Measurements from ENCODE around the gene FLAD1.

FLAD1 gene

DNA sequence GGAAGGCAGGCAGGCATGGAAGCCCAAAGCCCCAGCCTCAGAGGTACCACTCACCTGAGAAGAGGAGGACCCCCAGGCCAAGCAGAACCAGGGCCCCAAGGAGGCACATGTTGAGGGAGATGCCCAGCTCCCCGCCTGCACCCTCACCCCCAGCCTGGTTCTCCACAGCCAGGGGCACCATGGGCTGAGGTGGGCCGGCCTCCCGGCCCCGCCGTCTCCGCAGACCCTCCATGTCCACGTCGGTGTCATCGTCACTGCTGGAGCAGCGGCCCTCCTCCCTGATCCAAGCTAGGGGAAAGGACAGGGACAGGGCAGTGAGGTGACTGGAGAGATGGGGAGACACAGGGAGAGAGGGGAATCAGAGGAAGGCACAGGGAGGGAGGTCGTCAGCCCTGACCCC is 35.1 kb upstream of the FLAD1 start:
- Histone ChIP-seq H3K36me3 (ENCODE audit: insufficient read depth, low read length) (no peaks in the 10 kb centered on the region), H3K4me3 (no peak overlapping the region), H3K9ac (ENCODE audit: insufficient read length) (no peak overlapping the region), H3K9me3 (ENCODE audit: low read depth, low read length) (no peaks in the 10 kb centered on the region), H3K27ac (no peak overlapping the region)
- TF ChIP-seq FOXP2 (optimal IDR thresholded peaks at IDR 0.05; ENCODE audit: control extremely low read depth, extremely low read length, insufficient read depth) = no peak
- no peak for TF ChIP-seq POLR2AphosphoS5 (IDR thresholded peaks at IDR 0.05; ENCODE audit: borderline replicate concordance, low read depth, low read length)
- TF ChIP-seq EZH2 (IDR thresholded peaks at IDR 0.05) = no peak
- DNase-seq (ENCODE audit: low read depth, low spot score) = no peak

DNA sequence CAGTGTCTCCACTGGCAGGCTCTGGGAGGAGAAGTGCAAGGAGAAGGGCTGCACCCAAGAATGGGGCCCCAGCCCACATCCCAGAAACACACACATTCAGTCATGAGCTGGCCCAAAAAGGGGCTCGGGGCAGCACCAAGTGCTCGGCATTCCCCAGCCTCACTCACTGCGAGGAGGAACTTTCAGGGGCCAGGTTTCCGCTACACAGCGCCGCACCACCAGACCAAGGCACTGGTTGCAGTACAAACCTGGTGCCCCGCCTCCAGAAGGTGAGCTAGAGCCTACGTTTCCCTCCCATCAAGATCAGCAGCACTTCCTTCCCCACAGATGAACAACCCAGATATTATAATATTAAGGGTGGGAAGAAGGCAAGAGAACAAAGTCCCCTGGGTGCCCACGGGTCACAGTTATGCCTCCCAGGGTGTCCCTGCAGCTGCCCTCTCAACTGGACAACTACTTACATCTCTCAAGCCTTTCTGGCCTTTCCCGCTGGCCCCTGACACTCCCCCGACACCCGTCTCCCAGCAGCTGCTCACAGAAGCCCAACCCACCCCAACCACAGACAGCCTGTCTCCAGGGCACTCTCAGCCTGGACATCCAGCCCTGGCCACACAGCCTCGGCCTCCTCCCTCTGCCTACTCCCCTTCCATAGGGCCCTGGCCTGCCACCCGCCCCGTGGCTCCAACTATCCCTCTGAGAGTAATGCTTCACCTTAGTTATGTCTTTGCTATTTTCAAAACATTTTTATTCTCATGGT is 31.1 kb upstream of the FLAD1 start:
- no peak overlapping the region for H3K4me3 ChIP-seq
- no peak for DNase-seq (ENCODE audit: low read depth, low spot score)
- no peak for TF ChIP-seq EZH2 (IDR thresholded peaks at IDR 0.05)
- no peak for TF ChIP-seq POLR2AphosphoS5 (IDR thresholded peaks at IDR 0.05; ENCODE audit: borderline replicate concordance, low read depth, low read length)
- H3K9me3 ChIP-seq (ENCODE audit: low read depth, low read length) = no peaks in the 10 kb centered on the region
- no peaks in the 10 kb centered on the region for H3K36me3 ChIP-seq (ENCODE audit: insufficient read depth, low read length)
- H3K9ac ChIP-seq (ENCODE audit: insufficient read length) = no peak overlapping the region
- no peak overlapping the region for H3K27ac ChIP-seq

DNA sequence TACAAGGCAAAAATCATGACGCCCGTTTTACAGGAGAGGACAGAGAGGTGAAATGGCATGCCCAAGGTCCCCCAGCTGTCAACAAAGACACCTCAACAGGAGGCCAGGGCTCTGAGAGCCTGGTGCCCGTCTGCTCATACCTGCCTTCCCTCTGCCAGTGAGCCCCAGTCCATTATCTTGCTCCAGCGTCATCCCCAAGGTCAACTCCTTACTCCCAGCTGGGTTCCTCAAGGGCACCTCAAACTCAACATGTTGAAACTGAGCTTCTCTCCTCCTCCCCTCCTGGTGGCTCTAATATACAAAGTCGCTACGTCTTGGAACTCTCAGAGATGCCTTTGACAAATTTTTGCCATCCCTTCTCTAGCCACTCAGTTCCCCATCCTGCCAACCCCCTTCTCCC is 30.5 kb upstream of the FLAD1 start:
- Histone ChIP-seq H3K36me3 (ENCODE audit: insufficient read depth, low read length) (no peaks in the 10 kb centered on the region), H3K9me3 (ENCODE audit: low read depth, low read length) (no peaks in the 10 kb centered on the region), H3K4me3 (no peak overlapping the region), H3K27ac (no peak overlapping the region), H3K9ac (ENCODE audit: insufficient read length) (no peak overlapping the region)
- DNase-seq (ENCODE audit: low read depth, low spot score) = no peak
- TF ChIP-seq POLR2AphosphoS5 (IDR thresholded peaks at IDR 0.05; ENCODE audit: borderline replicate concordance, low read depth, low read length) = no peak
- TF ChIP-seq EZH2 (IDR thresholded peaks at IDR 0.05) = no peak
- no peak for TF ChIP-seq FOXP2 (optimal IDR thresholded peaks at IDR 0.05; ENCODE audit: control extremely low read depth, extremely low read length, insufficient read depth)

DNA sequence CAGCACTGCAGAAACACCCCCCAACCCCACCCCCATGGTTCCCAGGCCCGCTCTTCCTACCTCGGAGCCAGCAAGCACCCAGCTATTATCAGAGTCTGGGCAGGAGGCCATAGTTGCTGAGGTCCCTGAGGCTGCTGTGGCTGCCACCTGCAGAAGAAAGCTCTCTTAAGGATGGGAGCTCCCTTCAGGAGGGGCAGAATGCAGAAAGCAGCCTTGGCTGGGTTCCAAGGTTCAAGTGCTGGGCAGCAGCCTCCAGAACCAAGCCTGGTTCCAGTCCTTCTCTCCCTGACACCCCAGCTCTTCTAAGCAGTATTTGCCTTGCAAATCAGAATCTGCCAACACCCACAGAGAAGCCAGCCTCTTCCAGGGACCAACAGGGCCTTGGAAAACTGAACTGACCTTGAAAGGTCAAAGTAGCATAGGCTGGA is 29.5 kb upstream of the FLAD1 start:
- H3K4me3 ChIP-seq = no peak overlapping the region
- H3K27ac ChIP-seq = no peak overlapping the region
- H3K9me3 ChIP-seq (ENCODE audit: low read depth, low read length) = no peaks in the 10 kb centered on the region
- H3K9ac ChIP-seq (ENCODE audit: insufficient read length) = no peak overlapping the region
- TF ChIP-seq EZH2 (IDR thresholded peaks at IDR 0.05) = no peak
- no peak for DNase-seq (ENCODE audit: low read depth, low spot score)
- peaks cover 3% of the 10 kb centered on the region; the same call in 1 of the 2 replicates for H3K36me3 ChIP-seq (ENCODE audit: insufficient read depth, low read length)

DNA sequence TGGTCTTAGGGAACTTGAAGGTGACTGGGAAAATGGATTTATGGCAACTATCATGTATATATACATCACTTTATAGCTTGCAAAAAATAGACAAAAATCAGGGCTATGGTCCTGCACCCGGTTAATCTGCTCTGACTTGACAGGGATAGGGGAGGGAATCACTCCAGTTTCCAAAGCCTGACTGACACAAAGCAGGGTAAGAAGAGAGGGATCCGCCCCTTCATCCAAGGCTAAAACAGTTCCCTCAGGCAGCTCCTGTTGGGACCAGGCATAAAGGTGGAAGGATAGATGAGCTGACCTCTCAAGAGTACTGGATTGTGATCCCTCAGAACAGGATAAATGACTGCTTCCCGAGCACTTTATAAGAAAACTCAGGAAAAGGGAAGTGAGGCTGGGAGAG is 28.6 kb upstream of the FLAD1 start:
- Histone ChIP-seq H3K36me3 (ENCODE audit: insufficient read depth, low read length) (peaks cover 13% of the 10 kb centered on the region; the same call in 1 of the 2 replicates), H3K9me3 (ENCODE audit: low read depth, low read length) (no peaks in the 10 kb centered on the region), H3K4me3 (no peak overlapping the region), H3K27ac (no peak overlapping the region), H3K9ac (ENCODE audit: insufficient read length) (no peak overlapping the region)
- DNase-seq (ENCODE audit: low read depth, low spot score) = no peak
- TF ChIP-seq FOXP2 (optimal IDR thresholded peaks at IDR 0.05; ENCODE audit: control extremely low read depth, extremely low read length, insufficient read depth) (no peak), EZH2 (IDR thresholded peaks at IDR 0.05) (no peak), POLR2AphosphoS5 (IDR thresholded peaks at IDR 0.05; ENCODE audit: borderline replicate concordance, low read depth, low read length) (no peak)

DNA sequence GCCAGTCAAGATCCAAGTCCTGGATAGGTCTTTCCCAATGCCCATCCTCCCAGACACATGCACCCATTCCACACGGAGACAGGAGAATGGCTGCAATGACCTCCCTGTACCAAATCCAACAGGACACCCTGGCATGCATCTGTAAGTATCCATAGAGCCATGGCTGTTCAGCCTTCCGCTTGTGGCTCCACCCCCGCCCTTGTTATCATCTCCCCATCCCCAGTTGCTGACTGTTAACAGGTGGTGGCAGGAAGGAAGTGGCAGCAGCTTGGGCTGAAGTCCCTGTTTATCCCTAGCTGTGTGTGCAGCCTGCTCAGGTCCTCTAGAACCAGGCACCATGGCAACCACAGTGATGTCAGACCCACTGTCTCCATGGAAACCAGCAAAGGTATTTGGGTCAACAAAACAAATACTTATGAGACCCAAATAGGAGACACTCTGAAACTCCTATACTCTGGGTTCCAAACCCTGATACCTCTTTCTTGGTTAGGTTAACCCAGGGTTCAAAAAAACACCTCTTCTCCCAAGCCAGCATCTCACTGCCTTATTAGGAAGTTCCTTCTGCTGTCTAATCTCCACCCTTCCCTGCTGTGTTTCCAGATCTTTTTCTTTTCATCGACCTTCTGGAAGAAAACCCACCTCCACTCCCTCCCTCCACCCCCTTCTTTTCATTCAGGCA is 28.0 kb upstream of the FLAD1 start:
- Histone ChIP-seq H3K4me3 (peak overlapping the region; percentile 87), H3K36me3 (ENCODE audit: insufficient read depth, low read length) (peaks cover 14% of the 10 kb centered on the region; the same call in 1 of the 2 replicates), H3K27ac (peak overlapping the region; percentile 74), H3K9me3 (ENCODE audit: low read depth, low read length) (no peaks in the 10 kb centered on the region), H3K9ac (ENCODE audit: insufficient read length) (peak overlapping the region; percentile 74)
- no peak for DNase-seq (ENCODE audit: low read depth, low spot score)
- TF ChIP-seq EZH2 (IDR thresholded peaks at IDR 0.05) = no peak
- TF ChIP-seq FOXP2 (optimal IDR thresholded peaks at IDR 0.05; ENCODE audit: control extremely low read depth, extremely low read length, insufficient read depth) = no peak
- TF ChIP-seq POLR2AphosphoS5 (IDR thresholded peaks at IDR 0.05; ENCODE audit: borderline replicate concordance, low read depth, low read length) = no peak

DNA sequence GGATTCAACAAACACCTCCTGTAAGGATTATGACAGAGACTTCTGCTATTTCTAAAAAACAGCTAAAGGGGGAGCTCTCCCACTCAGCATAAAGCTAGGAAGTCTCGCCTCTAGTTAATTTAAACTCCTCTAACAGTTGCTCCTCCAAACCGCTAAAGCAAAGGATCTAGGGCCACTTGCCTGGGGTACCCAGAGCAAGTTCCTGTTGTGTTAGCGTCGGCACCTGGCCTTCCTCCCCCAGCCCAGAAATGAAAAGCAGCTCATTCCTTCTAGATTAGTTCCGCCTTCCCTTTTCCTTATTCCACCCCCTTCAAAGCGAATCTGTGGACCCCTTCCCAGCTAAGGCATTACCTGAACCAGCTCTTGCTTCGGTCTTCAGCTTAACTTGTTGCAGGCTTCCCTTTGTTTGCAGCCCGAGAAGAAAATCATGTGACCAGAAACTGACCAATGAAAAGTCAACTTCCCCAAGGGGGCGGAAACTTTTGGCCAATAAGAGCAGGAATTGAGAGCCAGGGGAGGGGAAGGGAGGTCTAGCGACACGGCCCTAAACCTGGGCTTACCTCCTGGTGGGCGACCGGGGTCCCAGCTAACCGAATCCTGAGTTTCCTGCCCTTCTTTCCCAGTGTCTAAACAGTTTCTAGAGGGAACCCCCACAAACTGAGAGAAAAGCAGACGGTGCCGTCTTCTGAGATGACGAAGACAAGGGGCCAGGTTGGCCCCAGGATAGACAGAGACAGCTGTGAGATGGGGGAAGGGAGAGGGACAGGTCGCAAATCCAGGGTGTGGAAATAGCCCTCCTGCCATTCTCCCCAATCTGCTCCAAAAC is 27.2 kb upstream of the FLAD1 start, which contains the start of gene PBXIP1:
Gene PBXIP1, minus strand, starts transcription at position 382 of the 826 bp plus-strand sequence. CDS start 2,378 bp downstream, outside the sequence.
- H3K36me3 ChIP-seq (ENCODE audit: insufficient read depth, low read length) = peaks cover 14% of the 10 kb centered on the region; the same call in 1 of the 2 replicates
- peak within 1 kb of the TSS; percentile 74 for H3K9ac ChIP-seq (ENCODE audit: insufficient read length)
- H3K4me3 ChIP-seq = peak within 1 kb of the TSS; percentile 87
- peak; percentile 44 for TF ChIP-seq POLR2AphosphoS5 (IDR thresholded peaks at IDR 0.05; ENCODE audit: borderline replicate concordance, low read depth, low read length)
- TF ChIP-seq FOXP2 (optimal IDR thresholded peaks at IDR 0.05; ENCODE audit: control extremely low read depth, extremely low read length, insufficient read depth) = no peak
- peak; percentile 85 for DNase-seq (ENCODE audit: low read depth, low spot score)
- no peaks in the 10 kb centered on the region for H3K9me3 ChIP-seq (ENCODE audit: low read depth, low read length)
- H3K27ac ChIP-seq = peak within 1 kb of the TSS; percentile 74

DNA sequence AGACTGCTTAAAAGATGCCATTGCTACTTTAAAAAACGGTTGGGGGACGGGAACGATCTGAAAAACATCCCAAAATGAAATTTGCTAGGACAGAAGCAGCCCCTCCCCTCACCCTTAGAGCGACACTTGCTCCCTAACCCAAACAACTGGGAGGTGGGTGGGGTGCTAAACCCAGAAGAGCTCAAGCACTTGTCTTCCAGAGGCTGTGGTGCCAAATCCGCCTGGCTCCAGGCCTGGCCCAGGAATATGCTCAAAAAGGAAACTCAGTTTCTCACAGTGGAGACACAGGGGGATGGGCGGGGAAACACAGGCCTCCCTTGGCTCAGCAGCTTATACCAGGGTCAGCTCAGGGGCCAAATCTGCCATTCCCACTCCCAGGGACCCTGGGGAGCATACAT is 26.6 kb upstream of the FLAD1 start:
- Histone ChIP-seq H3K9me3 (ENCODE audit: low read depth, low read length) (no peaks in the 10 kb centered on the region), H3K4me3 (peak overlapping the region; percentile 87), H3K36me3 (ENCODE audit: insufficient read depth, low read length) (peaks cover 14% of the 10 kb centered on the region; the same call in 1 of the 2 replicates), H3K27ac (no peak overlapping the region), H3K9ac (ENCODE audit: insufficient read length) (peak overlapping the region; percentile 74)
- TF ChIP-seq EZH2 (IDR thresholded peaks at IDR 0.05) (no peak), FOXP2 (optimal IDR thresholded peaks at IDR 0.05; ENCODE audit: control extremely low read depth, extremely low read length, insufficient read depth) (no peak), POLR2AphosphoS5 (IDR thresholded peaks at IDR 0.05; ENCODE audit: borderline replicate concordance, low read depth, low read length) (no peak)
- no peak for DNase-seq (ENCODE audit: low read depth, low spot score)

All from SK-N-MC (cell line).